HG02885 (cell line): ENCODE measurements around the gene STING1.

Experiments used
- ATAC-seq: cut with Tn5 transposase; IDR thresholded peaks from one replicate; pipeline ENCODE4 v1.9.1; 2021; ENCODE audit warnings: mild to moderate bottlenecking; ENCODE audit not compliant: unreplicated experiment, poor library complexity

The STING1 gene

GRCh38 chr5:139472386-139473030 lies 10.1 kb downstream of the STING1 start:
- no peak for ATAC-seq

GRCh38 chr5:139470821-139471300 lies 11.7 kb downstream of the STING1 start, which contains the start of gene SMIM33:
Gene SMIM33 (plus strand): TSS chr5:139471004. CDS start chr5:139471122, 118 bp downstream.
- no peak for ATAC-seq

GRCh38 chr5:139468421-139468931 lies 14.1 kb downstream of the STING1 start:
- no peak for ATAC-seq

- ATAC-seq: no peak
Observed at GRCh38 chr5:139462586-139463276, 19.8 kb downstream of the STING1 start, which contains the start of gene ECSCR. Gene ECSCR (minus strand): TSS chr5:139462743. CDS start chr5:139462670, 73 bp downstream.

GRCh38 chr5:139461698-139462097 lies 20.9 kb downstream of the STING1 start:
- no peak for ATAC-seq

GRCh38 chr5:139461176-139461575 lies 21.4 kb downstream of the STING1 start:
- no peak for ATAC-seq

- no peak for ATAC-seq
Observed at GRCh38 chr5:139460455-139460854, 22.1 kb downstream of the STING1 start.

- ATAC-seq: peak; percentile 41
Observed at GRCh38 chr5:139459451-139459934, 23.1 kb downstream of the STING1 start.

GRCh38 chr5:139458580-139459407 lies 23.8 kb downstream of the STING1 start:
- ATAC-seq: peak; percentile 58

- no peak for ATAC-seq
Observed at GRCh38 chr5:139457653-139458306, 24.8 kb downstream of the STING1 start.

- no peak for ATAC-seq
Observed at GRCh38 chr5:139457241-139457640, 25.3 kb downstream of the STING1 start.

GRCh38 chr5:139456776-139457175 lies 25.8 kb downstream of the STING1 start:
- ATAC-seq: no peak

GRCh38 chr5:139454568-139455290 lies 27.8 kb downstream of the STING1 start:
- no peak for ATAC-seq

GRCh38 chr5:139453683-139454567 lies 28.6 kb downstream of the STING1 start:
- ATAC-seq: no peak

GRCh38 chr5:139451878-139452660 lies 30.5 kb downstream of the STING1 start:
- ATAC-seq: no peak

GRCh38 chr5:139451176-139451575 lies 31.4 kb downstream of the STING1 start:
- no peak for ATAC-seq

- peak; percentile 74 for ATAC-seq
Observed at GRCh38 chr5:139446956-139447779, 35.4 kb downstream of the STING1 start.
